GM18499 (cell line): Measurements from ENCODE around the gene MAGED2.
"Not testable (repeated sequence)": the region's sequence is repeated elsewhere in the genome, so short reads cannot be mapped to it uniquely, and the experiment has no call there.

Source experiments
- ATAC-seq: cut with Tn5 transposase; IDR thresholded peaks from one replicate; pipeline ENCODE4 v1.9.1; 2021; ENCODE audit warnings: moderate number of reproducible peaks; ENCODE audit not compliant: insufficient read depth, unreplicated experiment

The MAGED2 gene

DNA sequence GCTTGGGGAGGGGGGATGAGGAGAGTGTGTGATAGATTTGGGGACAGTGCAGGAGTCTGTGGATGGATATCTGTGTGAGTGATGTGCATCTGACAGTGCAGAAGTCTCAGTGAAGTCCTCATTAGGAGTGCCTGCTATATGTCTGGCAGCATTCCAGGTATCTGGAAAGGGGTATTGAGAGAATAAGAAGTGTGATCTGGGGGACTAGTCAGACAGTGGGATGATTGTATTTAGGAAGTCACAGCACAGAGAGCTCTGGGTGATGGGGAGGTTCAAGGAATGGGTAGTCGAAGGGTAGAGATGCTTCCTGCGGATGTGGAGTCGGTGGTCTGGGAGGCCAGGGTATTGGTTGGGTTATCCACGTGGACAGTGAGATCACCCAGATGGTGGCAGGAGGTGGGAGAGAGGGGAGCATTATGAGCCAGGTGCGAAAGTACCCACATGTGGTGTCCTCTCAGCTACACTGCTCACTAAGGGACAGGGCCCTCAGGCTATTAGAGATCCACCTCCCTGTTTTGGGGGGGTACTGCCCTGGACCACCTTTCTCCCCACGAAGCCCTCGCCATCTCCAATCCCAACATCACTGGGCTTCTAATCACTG lies 9.8 kb downstream of the MAGED2 start:
- no peak for ATAC-seq

GRCh38 chrX:54818221-54818620 lies 10.7 kb downstream of the MAGED2 start:
- no peak for ATAC-seq

DNA sequence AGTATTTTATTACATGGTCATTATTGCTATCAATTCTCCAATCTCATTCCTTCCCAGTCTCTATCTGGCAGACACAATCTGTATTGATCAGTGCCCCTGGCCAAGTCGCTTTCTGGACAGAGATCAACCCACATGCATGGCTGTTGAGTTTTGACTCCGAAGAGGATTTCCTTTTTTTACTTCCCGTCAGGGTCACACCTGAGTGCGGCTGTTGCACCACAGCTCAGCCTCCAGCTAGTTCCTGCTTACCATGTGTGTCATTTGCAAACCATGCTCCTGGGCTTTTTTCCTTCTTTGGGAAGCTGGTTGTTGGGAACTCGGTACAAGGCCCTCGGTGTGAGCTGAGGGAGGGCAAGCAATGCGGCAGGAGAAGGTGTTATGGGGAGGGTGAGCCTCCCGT lies 11.7 kb downstream of the MAGED2 start:
- no peak for ATAC-seq

DNA sequence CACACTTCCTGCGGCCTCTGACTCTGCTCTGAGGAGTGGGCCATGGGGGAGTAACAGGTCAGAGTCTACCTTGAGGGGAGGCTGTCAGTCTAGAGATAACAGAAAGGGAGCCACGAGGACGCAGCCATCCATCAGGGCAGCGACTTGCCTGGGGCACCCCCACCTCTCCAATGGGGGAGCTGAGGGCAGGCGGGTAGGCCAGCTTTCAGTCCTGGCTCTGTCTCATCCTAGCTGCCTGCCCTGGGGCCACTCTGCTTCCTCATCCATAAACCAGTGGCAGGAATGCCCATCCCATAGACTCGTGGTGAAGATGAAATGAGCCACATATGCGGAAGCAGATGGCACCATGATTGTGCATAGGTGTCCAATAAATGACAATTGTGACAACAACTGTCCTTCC lies 13.2 kb downstream of the MAGED2 start:
- no peak for ATAC-seq

DNA sequence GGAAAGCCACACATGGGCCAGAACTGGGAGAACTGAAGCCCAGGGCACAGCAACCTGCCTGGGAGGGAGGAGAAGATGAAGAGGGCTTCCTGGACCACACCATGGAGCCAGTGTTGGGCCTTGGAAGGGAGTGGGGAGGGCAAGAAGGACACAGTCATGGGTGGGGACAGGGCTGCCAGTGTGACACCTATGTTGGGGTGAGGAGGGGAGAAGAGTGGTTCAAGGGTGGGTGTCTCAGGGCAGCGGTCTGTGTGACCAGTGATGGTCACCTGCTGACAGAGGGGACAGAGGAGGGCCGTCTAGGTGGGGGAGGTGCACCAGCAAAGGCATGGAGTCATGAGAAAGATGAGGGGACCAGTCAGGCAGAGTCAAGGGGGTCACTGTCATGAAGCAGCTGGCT lies 13.8 kb downstream of the MAGED2 start:
- no peak for ATAC-seq

GRCh38 chrX:54824195-54824594 lies 16.6 kb downstream of the MAGED2 start:
- no peak for ATAC-seq

- ATAC-seq, result no peak
These were observed 17.2 kb downstream of the MAGED2 start for GRCh38 chrX:54824722-54825121.

- no peak for ATAC-seq
These were observed 18.3 kb downstream of the MAGED2 start for GRCh38 chrX:54825716-54826438.

GRCh38 chrX:54826598-54826997 lies 19.1 kb downstream of the MAGED2 start:
- no peak for ATAC-seq

DNA sequence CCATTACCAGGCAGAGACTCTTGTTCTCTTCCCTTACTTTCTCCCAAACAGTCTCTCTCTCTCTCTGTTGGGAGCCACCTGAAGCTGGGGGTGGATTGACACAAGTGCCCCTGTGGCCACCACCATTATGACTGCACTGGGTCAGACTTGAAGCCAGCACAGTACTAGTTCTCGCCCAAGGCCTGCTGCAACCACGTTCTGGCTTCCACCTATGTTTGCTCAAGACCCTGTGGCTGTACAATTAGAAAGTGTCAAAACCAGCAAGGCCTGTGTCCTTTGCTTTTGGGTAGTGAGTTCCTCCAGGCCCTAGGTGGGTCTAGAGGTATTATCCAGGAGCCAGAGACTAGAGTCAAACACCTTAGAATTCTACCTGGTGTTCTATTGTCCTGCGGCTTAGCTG lies 31.0 kb downstream of the MAGED2 start:
- ATAC-seq, result no peak

- ATAC-seq, result not testable (repeated sequence)
These were observed 33.8 kb downstream of the MAGED2 start for GRCh38 chrX:54841184-54841874.

GRCh38 chrX:54842607-54843006 lies 35.1 kb downstream of the MAGED2 start:
- ATAC-seq, result no peak

- no peak for ATAC-seq
These were observed 35.5 kb downstream of the MAGED2 start for GRCh38 chrX:54843050-54843449.

DNA sequence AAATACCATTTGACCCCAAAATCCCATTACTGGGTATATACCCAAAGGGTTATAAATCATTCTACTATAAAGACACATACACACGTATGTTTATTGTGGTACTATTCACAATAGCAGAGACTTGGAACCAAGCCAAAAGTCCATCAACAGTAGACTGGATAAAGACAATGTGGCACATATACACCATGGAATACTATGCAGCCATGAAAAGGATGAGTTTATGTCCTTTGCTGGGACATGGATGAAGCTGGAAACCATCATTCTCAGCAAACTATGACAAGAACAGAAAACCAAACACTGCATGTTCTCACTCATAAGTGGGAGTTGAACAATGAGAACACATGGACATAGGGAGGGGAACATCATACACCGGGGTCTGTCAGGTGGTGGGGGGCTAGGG lies 40.2 kb downstream of the MAGED2 start:
- ATAC-seq, result not testable (repeated sequence)

DNA sequence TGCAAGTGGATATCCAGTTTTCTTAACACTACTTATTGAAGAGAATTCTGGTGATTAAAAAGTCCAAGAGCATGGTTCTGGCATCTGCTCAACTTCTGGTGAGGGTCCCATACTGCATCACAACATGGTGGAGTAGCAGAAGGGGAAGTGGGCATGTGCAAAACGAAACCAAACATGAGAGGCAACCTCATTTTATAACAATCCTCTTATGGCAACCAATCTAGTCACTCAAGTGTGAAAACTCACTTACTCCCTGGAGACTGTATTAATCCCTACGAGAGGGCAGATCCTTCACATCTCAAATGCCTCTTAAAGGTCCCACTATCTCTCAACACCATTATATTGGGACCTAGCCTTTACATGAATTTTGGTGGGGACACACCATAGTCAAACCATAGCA lies 57.7 kb downstream of the MAGED2 start:
- no peak for ATAC-seq
